Measurements from ENCODE around the gene C19orf33. TPM values are rescaled to one million over a fixed set of nuclear protein-coding genes. Genes with fewer than 3 reads are reported as not detected.

C19orf33 gene
- total RNA-seq, 2 experiments from 2014 or later = not detected

- no peak for TF ChIP-seq CTCF (conservative IDR thresholded peaks at IDR 0.05; ENCODE audit: low read length)
- TF ChIP-seq EZH2phosphoT487 (IDR thresholded peaks at IDR 0.05; ENCODE audit: borderline replicate concordance, low read depth, low read length) = no peak
- no peaks in the 10 kb centered on the region for H3K79me2 ChIP-seq (ENCODE audit: insufficient read depth, low read depth, low read length)
- no peaks in the 10 kb centered on the region for H3K36me3 ChIP-seq (ENCODE audit: insufficient read depth, low read length)
- H3K4me1 ChIP-seq (ENCODE audit: insufficient read depth, low read length, poor library complexity, severe bottlenecking) = peaks cover 4% of the 10 kb centered on the region
- no TSS peak for BruUV-seq (replicated peaks)
- H3K9me2 ChIP-seq (ENCODE audit: insufficient read depth, low read length) = no peaks in the 10 kb centered on the region
- ChIA-PET POLR2A (no interaction called here), CTCF (ENCODE audit: unreplicated experiment) (no interaction called here)
- intact Hi-C loops (cut with micrococcal nuclease; ENCODE audit: unreplicated experiment) = no loop called here
- no peak for DNase-seq (ENCODE audit: low spot score)
- H3K4me2 ChIP-seq (ENCODE audit: low read length) = no peak overlapping the region
- H3K9me3 ChIP-seq (ENCODE audit: low read length) = no peaks in the 10 kb centered on the region
- H3K4me3 ChIP-seq (ENCODE audit: low read depth, low read length, poor library complexity, severe bottlenecking) = no peak overlapping the region
- no peak overlapping the region for H2AFZ ChIP-seq (ENCODE audit: low read length)
- no peak overlapping the region for H3K27ac ChIP-seq (ENCODE audit: low read depth, low read length, poor library complexity, severe bottlenecking)
- no peaks in the 10 kb centered on the region for H4K20me1 ChIP-seq (ENCODE audit: insufficient read depth, low read length)
Observed at GRCh38 chr19:38289955-38290354, 14.1 kb upstream of the C19orf33 start.

GRCh38 chr19:38290631-38291147 lies 13.4 kb upstream of the C19orf33 start:
- Histone ChIP-seq H3K79me2 (ENCODE audit: insufficient read depth, low read depth, low read length) (no peaks in the 10 kb centered on the region), H3K4me2 (ENCODE audit: low read length) (no peak overlapping the region), H3K4me3 (ENCODE audit: low read depth, low read length, poor library complexity, severe bottlenecking) (no peak overlapping the region), H3K9me2 (ENCODE audit: insufficient read depth, low read length) (no peaks in the 10 kb centered on the region), H4K20me1 (ENCODE audit: insufficient read depth, low read length) (no peaks in the 10 kb centered on the region), H3K36me3 (ENCODE audit: insufficient read depth, low read length) (no peaks in the 10 kb centered on the region), H3K27ac (ENCODE audit: low read depth, low read length, poor library complexity, severe bottlenecking) (no peak overlapping the region), H3K4me1 (ENCODE audit: insufficient read depth, low read length, poor library complexity, severe bottlenecking) (no peaks in the 10 kb centered on the region), H2AFZ (ENCODE audit: low read length) (no peak overlapping the region), H3K9me3 (ENCODE audit: low read length) (no peaks in the 10 kb centered on the region)
- ChIA-PET CTCF (ENCODE audit: unreplicated experiment) (no interaction called here), POLR2A (interaction anchor here (0.6 kb wide), 1 partner anchor 363 kb away, joined by 3 read pairs; no protein-coding TSS in a partner anchor)
- TF ChIP-seq CTCF (conservative IDR thresholded peaks at IDR 0.05; ENCODE audit: low read length) (no peak), EZH2phosphoT487 (IDR thresholded peaks at IDR 0.05; ENCODE audit: borderline replicate concordance, low read depth, low read length) (no peak)
- no TSS peak for BruUV-seq (replicated peaks)
- DNase-seq (ENCODE audit: low spot score) = no peak
- intact Hi-C loops (cut with micrococcal nuclease; ENCODE audit: unreplicated experiment) = no loop called here

- no peaks in the 10 kb centered on the region for H4K20me1 ChIP-seq (ENCODE audit: insufficient read depth, low read length)
- H3K36me3 ChIP-seq (ENCODE audit: insufficient read depth, low read length) = no peaks in the 10 kb centered on the region
- no peak for TF ChIP-seq EZH2phosphoT487 (IDR thresholded peaks at IDR 0.05; ENCODE audit: borderline replicate concordance, low read depth, low read length)
- no peak for TF ChIP-seq CTCF (conservative IDR thresholded peaks at IDR 0.05; ENCODE audit: low read length)
- H3K9me3 ChIP-seq (ENCODE audit: low read length) = no peaks in the 10 kb centered on the region
- no peaks in the 10 kb centered on the region for H3K4me1 ChIP-seq (ENCODE audit: insufficient read depth, low read length, poor library complexity, severe bottlenecking)
- no peak overlapping the region for H3K27ac ChIP-seq (ENCODE audit: low read depth, low read length, poor library complexity, severe bottlenecking)
- no peak for DNase-seq (ENCODE audit: low spot score)
- no peaks in the 10 kb centered on the region for H3K9me2 ChIP-seq (ENCODE audit: insufficient read depth, low read length)
- intact Hi-C loops (cut with micrococcal nuclease; ENCODE audit: unreplicated experiment) = no loop called here
- ChIA-PET POLR2A (no interaction called here), CTCF (ENCODE audit: unreplicated experiment) (no interaction called here)
- no peak overlapping the region for H3K4me2 ChIP-seq (ENCODE audit: low read length)
- H3K4me3 ChIP-seq (ENCODE audit: low read depth, low read length, poor library complexity, severe bottlenecking) = no peak overlapping the region
- no peak overlapping the region for H2AFZ ChIP-seq (ENCODE audit: low read length)
- BruUV-seq (replicated peaks) = no TSS peak
- H3K79me2 ChIP-seq (ENCODE audit: insufficient read depth, low read depth, low read length) = no peaks in the 10 kb centered on the region
Observed at GRCh38 chr19:38291855-38292254, 12.2 kb upstream of the C19orf33 start.
